ENCODE results near the gene CASQ2.

Gene CASQ2

GRCh38 chr1:115685029-115685705 lies 83.3 kb downstream of the CASQ2 start:
- DNase-seq = no peak

DNA sequence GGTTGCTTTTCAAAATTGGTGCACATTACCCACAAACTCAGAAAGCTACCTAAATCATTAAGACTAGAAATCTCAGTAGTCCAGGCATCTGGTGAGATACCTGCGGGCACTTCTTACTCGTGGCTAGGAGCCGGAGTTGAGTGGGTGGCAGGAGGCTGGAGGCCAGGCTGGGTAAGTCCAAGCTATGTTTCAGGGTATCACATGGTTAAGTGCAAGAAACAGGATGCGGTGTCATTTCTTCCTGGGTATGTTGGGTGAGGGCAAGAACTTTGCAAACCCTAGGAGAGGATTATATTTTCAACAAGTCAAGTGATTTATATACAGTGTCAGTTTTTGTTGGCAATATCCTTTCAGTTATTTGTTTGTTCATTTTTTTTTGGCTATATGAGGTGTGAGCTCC lies 85.7 kb downstream of the CASQ2 start:
- no peak for DNase-seq

- DNase-seq = no peak
These were observed 87.8 kb downstream of the CASQ2 start for GRCh38 chr1:115680730-115681111.

- no peak for DNase-seq
These were observed 89.3 kb downstream of the CASQ2 start for GRCh38 chr1:115679141-115679611.

DNA sequence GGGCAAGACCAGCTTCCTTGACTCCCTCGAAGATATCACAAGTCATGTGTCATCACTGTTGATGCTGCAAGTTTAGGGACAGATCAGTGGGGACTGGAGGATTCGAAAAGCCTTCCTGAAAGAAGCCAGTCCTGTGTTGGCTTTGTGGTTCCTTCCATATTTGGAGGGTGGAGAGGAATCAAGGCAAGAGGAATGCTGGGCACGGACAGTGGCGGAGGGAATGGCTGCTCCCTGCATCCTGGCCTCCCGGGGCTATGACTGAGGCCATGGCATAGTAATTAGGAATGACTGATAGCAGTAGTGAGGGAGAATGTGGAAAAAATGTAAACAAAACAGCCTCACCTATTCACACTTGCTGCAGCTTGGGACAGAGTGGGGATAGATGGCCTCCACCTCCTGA lies 90.4 kb downstream of the CASQ2 start:
- no peak for DNase-seq

DNA sequence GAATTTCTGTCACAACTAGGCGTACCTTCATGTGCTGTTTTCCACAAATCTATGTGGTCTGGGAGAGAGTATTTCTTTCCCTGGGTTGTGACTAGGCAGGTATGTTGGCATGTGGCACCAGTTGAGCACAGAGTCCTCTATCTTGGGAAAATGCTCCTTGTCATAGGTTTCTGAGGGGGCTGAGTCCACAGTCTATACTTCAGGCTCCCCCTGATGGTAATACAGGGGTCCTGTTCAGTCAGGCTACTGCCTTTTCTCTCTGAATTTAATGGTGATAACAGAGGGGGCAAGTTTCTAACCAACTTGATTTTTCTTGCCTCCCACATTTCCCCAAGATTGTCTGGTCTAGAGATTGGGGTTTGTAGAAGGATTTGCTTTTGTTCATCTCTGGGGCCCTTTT lies 90.9 kb downstream of the CASQ2 start:
- no peak for DNase-seq

- no peak for DNase-seq
These were observed 91.3 kb downstream of the CASQ2 start for GRCh38 chr1:115677182-115677555.

GRCh38 chr1:115676498-115677181 lies 91.9 kb downstream of the CASQ2 start:
- no peak for DNase-seq

- no peak for DNase-seq
These were observed 96.1 kb downstream of the CASQ2 start for GRCh38 chr1:115672224-115673009.

DNA sequence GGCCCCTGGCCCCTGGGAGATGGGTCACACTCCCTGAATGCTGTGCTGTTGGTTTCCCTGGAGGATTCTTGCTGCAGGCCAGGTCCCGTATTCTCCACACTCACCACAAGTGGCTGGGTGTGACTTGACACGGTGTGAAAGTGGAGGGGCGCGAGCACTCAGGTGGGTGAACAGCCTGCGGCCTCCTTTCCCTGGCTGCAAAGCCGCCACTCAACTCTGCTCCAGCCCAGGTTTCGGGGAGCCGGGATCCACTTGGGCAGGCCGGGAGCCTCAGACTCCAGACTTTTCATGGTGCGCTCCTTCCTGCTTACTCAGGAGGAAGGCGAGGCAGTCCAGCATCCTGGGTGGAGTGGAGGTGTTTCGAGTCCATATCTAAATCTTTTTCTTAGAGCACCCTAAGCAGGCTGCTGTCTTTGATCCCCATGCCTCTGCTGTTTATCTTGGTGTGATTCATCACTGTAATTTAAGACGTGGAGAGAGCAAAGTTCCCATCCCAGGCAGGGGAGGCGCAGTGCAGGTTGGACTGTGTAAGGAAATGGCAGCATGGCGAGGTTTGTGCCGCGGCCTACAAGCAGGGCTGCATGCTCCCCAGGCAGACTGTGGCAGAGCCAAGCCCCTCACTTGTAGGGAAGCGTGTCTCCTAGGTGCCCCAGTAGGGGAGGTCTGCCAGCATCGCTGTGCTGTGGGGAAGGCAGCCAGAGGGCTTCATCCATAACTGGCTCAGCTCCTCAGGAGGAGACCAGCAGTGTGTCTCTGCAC lies 97.2 kb downstream of the CASQ2 start:
- DNase-seq = no peak

DNA sequence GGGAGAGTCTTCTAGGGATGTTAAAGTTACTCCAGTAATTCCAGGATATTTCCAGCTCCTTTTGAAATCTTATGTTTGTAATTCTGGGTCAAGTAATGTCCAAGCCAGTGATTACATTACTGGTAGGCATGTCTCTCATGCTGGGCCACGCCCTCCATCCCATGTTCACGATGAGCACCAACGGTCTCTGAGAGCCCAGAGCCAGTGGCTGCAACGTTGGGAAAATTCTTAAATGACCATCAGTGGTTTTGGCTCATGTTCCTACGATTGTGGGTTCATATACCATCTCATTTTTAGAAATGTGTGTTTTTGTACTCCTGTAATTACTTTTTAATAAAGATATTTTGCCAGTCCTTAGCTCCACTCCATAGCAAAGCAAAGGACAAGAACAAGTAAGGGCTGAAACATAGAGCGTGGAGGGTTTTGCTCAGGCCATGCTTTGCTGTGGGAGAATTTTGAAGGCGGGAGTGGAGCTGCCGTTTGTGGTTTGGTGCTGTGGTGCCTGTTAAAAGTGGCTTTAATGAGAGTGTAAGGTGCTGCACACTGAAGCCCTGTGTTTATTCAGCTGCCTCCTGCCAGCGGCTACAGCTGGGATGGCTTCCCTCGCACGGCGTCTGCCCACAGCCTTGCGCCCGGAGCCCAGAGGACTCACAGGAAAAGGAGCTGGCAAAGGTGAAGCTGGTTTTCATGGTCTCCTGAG lies 97.9 kb downstream of the CASQ2 start:
- DNase-seq = peak; percentile 73

DNA sequence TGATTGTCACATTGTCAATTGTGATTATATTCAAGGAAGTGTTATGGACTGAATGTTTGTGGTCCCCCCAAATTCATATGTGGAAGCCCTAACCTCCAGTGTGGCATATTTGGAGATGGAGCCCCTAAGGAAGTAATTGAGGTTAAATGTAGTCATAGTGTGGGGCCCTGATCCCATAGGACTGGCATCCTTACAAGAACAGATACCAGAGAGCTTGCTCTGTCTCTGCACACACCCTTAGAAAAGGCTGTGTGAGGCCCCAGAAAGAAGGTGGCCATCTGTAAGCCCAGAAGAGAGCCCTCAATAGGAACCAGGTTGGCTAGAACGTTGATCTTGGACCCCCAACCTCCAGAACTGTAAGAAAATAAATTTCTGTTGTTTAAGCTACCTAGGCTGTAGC lies 98.6 kb downstream of the CASQ2 start:
- no peak for DNase-seq

GRCh38 chr1:115669002-115669673 lies 99.4 kb downstream of the CASQ2 start:
- no peak for DNase-seq

GRCh38 chr1:115668579-115668978 lies 99.9 kb downstream of the CASQ2 start:
- no peak for DNase-seq

DNA sequence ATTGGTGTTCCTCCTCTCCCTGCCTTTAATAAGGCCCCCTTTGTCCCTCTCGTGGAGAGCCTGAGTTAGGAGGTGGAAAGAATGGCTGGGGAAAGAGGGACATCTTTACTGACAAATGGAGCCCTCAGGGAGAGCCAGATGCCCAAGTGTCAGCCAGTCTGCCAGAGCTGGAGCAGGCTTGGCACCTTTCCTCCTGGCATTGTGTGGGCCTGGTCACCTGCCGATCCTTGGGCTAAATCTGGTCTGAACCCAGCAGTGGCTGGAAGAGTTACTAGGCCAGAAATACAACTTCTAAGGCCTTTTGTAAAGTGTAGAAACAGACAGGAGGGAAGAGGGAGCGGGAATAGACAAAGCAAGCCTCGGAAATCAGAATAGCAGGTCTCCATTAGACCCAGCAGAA lies 101.8 kb downstream of the CASQ2 start:
- peak; percentile 43 for DNase-seq

- no peak for DNase-seq
These were observed 102.3 kb downstream of the CASQ2 start for GRCh38 chr1:115666206-115666605.

DNA sequence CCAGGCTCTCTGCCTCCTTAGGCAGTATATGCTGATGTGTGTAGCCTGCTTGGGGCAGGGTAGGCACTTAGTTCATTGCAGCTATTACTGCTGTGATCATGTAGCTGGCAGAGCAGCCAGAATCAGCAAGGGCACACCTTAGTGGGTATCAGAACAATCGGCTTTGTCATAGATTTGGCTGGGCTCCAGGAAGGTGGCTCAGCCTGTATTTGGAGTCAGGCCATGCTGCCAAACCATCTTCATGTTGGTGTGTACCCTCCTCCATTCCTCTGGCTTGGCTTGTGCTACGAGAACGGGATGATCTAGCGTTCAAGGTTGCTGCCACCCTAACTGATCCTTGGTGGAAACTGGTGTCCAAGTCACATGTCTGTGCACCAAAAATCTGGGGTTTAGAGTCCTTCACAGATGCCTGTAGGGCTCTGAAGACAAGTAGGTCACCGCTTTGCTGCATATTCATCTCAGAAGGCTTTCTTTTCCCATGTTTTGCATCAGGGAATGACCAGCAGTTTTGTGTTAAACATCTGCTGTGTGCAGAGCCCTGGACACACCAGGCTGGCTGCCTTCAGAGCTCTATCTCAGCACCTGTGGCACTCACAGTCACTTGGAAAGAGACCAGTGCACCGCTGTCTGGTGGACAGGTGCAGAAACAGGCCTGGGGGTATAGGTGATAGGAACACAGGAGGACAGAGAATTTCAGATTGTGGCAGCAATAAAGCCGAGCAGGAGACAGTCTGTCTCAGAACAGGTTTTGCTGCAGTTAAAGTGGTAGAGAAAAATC lies 103.0 kb downstream of the CASQ2 start:
- DNase-seq = peak; percentile 93

DNA sequence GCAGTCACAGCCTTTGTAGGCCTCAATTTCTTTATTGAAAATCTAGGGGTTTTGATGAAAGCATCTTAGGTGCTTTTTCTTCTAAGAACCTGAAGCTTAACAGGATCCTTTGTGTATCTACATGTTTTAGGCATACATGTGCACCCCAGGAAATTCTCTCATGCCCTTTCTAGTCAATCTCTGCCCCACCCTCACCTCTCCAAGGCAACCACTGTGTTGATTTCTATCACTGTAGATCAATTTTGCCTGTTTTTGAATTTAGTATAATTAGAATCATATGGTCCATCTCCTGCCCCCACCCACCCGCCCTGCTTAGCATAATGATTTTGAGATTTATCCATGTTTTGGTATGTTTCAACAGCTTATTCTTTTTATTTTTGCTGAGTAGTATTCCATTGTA lies 107.4 kb downstream of the CASQ2 start:
- no peak for DNase-seq

DNA sequence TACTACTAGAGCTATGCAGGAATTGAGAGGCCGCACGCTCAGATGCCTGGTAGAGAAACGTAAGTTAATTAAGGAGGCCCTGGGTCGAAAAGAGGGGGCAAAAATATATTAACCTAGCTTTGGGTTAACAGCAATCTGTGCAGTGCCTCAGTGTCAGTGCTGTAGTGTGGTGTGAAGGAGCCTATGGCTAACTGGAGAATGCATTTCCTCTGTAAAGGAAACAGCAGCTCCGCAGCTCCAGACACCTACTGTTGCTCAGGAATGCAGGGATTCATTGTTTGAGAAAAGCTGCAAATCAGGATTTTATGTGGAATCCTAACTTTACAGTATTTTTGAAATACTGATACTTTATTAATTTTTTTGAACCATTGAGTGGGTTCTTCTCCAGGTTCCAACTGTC lies 108.4 kb downstream of the CASQ2 start:
- DNase-seq = no peak

- no peak for DNase-seq
These were observed 109.9 kb downstream of the CASQ2 start for GRCh38 chr1:115658646-115659045.

DNA sequence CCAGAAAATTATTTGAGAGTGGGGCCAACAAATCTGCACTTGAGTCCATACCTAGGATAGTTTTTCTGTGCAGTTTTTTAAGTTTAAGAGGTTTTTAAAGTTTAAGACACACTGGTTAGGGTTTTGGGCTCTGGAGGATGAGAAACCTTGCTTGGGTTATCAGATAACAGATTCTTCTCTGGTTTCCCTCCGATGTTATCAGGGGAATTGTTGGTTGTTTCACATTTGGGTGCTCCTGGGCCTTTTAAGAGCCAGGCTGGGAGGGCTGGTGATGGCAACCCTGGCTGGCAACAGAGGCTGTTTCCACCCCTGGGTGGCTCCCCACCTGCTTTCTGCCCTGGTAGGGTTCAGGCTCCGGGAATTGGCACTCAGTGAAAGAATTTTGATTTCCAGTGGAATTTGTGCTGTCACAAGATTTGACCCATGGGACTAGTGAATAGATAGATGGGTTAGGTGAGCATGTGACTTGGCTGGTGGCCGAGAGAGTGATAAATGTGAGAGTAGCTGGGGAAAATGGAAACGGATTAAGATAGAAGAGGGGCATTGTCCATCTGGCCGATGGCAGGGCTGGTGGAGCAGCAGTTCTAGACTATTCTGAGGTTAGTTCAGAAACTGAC lies 111.9 kb downstream of the CASQ2 start:
- DNase-seq = no peak

Data from NCI-H2029 treated with DMSO at 0.1 percent for 48 hours (cell line).